HG03354 (cell line): ENCODE measurements around the gene FOXP1.

Source experiments
- ATAC-seq: cut with Tn5 transposase; IDR thresholded peaks from one replicate; pipeline ENCODE4 v1.9.1; 2021; ENCODE audit warnings: mild to moderate bottlenecking; ENCODE audit not compliant: unreplicated experiment, poor library complexity, severe bottlenecking

Gene FOXP1

GRCh38 chr3:71052716-71053115 is 530.8 kb downstream of the FOXP1 start:
- ATAC-seq: no peak

- ATAC-seq: no peak
Observed at GRCh38 chr3:71051893-71052687, 531.4 kb downstream of the FOXP1 start.

DNA sequence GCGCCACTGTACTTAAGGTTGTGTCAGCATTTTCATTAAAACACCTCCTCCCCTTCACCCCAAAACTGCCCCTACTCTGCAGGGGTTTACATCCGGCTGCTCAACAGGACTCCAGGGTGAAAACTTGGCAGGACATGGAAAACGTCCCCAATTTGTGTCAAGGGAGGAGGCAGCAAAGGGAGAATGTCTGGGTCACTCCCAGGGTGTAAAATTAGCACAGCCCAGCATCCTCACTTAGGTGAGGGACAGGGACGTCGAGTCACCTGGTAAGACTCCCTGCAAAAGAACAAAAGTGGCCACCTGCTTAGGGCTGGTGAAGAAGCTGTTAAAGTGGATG is 532.3 kb downstream of the FOXP1 start:
- no peak for ATAC-seq

GRCh38 chr3:71050538-71051258 is 532.8 kb downstream of the FOXP1 start:
- ATAC-seq: no peak

DNA sequence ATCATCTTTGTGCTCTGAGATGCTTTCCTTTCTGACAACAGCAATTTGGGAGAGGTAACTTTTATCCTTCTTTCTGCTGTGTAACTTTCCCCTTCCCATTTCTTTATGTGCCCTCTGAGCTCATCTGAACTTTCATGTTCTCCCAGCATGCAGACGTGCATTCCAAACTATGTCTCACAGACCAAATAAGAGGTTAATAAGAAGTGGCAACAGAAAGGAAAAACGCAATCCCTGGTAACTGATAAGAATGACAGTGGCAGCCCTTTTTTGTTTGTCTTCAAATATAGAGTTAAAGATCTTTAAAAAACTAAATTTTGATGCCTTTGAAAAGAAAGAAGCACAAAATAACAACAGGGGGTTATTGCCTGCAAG is 533.4 kb downstream of the FOXP1 start:
- ATAC-seq: no peak

DNA sequence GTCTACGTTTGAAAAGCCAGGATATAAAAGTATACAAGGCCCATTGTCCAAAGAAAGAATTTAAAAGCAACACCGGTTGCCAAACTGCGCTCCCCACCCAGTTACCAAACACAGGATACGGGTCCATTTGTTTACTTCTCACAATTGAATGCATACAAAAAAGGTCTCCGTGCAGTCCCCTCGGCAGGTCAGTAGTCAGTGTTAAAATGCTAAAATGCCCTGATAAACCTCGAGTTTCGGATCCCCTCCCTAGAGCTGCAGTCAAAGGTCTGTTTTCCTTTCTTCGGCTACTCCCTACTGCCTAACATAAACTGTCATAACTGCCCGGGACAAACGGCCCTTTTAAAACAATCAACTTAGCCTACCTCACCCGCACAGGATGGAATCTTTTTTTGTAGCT is 534.6 kb downstream of the FOXP1 start:
- ATAC-seq: no peak

DNA sequence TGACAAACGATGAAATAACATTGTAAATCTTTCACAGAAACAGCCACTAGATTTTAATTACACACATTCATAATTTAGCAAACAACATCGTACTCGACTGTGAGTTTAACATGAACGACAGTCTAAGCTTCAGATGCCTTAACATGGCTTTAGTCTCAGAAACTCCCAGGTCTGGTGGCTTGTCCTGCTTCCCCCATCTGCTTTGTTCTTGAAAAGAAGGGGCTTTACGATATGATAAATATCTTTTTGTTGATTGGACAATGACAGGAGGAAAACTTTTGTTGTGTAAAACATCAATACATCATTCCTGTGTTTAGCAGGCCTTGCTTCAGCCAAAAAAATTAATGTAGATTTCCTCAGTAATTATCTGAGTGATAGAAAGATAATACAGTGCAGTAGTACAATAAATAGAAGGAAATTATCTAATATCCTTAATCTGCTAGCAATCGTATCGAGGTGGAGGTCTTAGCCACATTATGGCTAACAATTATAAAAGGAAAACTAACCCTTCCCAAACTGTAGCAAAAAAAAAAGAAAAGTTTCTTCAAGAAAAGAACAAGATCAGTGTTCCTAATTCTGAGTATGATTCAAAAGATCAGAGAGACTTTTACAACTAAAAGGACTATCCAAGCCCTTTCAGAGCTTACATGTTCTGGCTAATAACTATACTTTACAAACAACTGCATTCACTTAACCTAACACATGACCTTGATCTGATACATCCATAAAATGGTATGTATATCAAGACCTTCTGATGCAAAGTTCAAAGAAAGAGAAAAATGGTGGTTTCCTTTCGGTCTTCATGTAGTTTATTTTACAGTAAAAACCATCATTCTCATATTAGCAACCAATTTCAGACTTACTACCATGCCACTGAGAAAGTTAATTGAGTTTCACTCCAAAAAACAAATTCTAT is 535.7 kb downstream of the FOXP1 start:
- ATAC-seq: no peak

- no peak for ATAC-seq
Observed at GRCh38 chr3:71046791-71047190, 536.7 kb downstream of the FOXP1 start.

GRCh38 chr3:71045917-71046282 is 537.6 kb downstream of the FOXP1 start:
- peak; percentile 73 for ATAC-seq

GRCh38 chr3:71045212-71045916 is 538.2 kb downstream of the FOXP1 start:
- peak; percentile 11 for ATAC-seq

GRCh38 chr3:71042759-71043158 is 540.8 kb downstream of the FOXP1 start:
- ATAC-seq: no peak

DNA sequence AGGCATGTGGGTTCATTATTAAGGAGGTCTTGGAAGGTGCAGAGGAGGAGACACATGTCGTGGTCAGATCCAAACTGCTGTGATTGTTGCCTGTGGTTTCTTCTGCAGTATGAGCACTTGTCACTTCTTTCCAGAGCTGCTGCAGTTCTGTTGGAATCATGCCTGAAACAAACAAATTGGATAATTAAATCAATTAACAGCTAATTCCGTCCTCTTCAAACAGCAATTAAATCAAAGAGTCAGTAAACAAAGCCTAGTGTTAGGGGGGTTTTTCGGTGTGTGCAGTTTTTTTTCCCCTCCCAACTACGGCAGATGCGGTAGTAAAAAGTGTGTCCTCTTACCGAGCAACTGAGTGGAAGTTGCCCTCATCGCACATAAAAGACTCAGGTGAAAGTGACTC is 542.2 kb downstream of the FOXP1 start:
- no peak for ATAC-seq

DNA sequence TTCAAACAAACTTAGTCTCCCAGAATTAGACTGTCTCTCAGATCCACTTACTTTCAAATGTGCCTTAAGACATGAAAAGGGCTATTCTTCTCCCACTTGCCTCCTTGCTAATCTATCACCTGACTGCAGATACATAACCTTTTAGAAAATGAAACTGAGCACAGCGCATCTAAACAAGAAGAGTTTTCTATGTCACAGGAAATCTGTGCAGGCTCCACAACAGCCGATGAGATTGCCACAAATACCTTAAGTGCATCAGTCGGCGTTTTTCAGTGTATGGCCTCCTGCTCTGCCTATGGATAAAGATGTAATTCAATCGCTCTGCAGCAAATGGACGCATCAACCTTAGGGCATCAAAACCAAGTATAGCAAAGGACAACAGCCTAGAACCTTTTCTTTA is 544.2 kb downstream of the FOXP1 start:
- no peak for ATAC-seq

DNA sequence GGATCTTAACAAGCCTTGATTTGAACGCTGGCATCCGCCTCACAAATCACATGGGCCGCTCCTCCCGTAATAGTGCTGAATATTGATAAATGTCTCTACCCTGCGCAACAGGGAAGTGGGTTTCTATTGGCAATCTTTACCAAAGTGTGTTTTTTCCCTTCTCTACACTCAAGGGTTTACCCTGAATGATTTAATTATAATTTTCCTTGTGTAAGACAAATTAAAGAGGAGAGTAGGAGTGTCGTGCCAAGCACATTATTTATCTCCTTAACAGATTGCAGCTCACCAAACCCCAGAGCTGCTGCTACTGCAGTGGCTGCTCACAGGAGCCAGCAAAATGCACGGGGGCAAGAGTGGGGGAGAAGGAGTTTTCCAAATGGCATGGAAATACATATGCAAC is 545.8 kb downstream of the FOXP1 start:
- no peak for ATAC-seq

DNA sequence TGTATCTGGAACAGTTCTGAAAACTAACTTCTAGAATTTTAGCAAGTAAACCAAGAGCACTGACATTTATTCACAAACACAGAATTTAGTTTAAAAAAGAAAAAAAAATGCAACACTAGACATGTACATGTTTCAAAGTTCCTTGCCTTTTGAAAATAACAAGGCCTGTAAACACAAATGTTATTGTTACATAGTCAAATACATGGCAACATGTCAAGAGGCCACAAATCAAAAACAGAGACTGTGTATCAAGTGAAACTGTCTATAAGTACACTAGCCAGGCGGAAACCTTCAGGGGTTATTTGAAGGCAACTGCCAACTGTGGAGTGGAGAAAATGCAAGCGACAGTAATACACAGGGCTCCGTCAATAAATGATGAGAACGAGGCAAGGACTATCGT is 547.6 kb downstream of the FOXP1 start:
- no peak for ATAC-seq

DNA sequence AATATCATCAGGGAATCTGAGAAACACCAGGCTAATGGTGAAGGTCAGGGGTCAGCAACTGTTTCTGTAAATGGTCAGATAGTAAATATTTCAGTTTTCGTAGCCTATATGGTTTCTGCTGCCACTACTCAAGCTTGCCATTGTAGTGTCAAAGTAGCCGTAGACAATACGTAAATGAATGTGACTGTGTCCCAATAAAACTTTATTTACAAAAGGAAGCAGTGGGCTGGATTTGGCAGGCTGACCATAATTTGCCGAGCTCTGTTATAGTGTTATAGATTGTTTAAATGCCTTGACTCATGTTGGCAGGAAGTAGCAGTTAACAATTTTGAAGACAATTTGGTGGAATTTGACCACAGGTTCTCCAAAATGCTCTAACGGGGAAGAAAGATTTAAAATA is 548.2 kb downstream of the FOXP1 start:
- ATAC-seq: no peak

DNA sequence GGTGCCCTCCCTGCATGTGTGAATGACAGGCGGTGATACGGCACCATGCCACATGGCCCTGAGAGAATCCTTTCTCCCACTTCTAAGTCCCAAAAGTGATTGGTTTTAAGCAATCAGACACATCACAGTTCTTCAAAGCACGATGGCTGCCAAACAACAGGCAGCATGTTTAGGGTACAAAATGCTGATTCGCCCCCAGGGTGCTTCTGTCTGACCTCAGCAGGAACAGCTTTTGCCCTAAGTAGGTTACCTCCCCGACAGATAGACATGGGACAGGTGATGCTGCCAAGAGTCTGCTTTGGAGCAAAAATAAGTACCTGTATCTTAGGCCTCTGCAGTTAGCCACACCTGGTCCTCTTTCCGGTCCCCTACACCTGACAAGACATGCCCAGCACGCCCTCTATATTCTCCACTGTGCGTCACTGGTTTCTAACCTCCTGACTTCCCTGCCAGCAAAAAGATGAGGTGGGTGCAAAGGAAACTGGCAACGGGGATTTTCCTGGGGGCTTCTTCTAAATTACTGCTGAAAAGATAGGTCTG is 549.8 kb downstream of the FOXP1 start:
- no peak for ATAC-seq

- ATAC-seq: peak; percentile 74
Observed at GRCh38 chr3:71031914-71032521, 551.5 kb downstream of the FOXP1 start.

- ATAC-seq: no peak
Observed at GRCh38 chr3:71031181-71031580, 552.3 kb downstream of the FOXP1 start.
